DMS153 treated with DMSO at 0.1 percent for 48 hours (cell line): ENCODE results near the gene SH3D19.
A peak's percentile ranks its signal among the peaks of the same experiment; 100 is the strongest.
"Not testable (repeated sequence)": the region's sequence is repeated elsewhere in the genome, so short reads cannot be mapped to it uniquely, and the experiment has no call there.

Experiments
- DNase-seq: peaks from one replicate; lab custom pipeline; 2025; ENCODE audit not compliant: unreplicated experiment; lab: John Stamatoyannopoulos, UW

SH3D19 gene

GRCh38 chr4:151163855-151164254, 161.6 kb downstream of the SH3D19 start:
- no peak for DNase-seq

- DNase-seq: no peak
These were observed 166.4 kb downstream of the SH3D19 start for GRCh38 chr4:151158979-151159378.

- DNase-seq: no peak
These were observed 167.9 kb downstream of the SH3D19 start for GRCh38 chr4:151157543-151157942.

- DNase-seq: no peak
These were observed 171.8 kb downstream of the SH3D19 start for GRCh38 chr4:151153585-151153984.

GRCh38 chr4:151152028-151152427, 173.4 kb downstream of the SH3D19 start:
- no peak for DNase-seq

- no peak for DNase-seq
These were observed 174.4 kb downstream of the SH3D19 start for GRCh38 chr4:151150821-151151580.

- DNase-seq: no peak
These were observed 177.1 kb downstream of the SH3D19 start for GRCh38 chr4:151148261-151148660.

- DNase-seq: no peak
These were observed 178.4 kb downstream of the SH3D19 start for GRCh38 chr4:151147000-151147399.

GRCh38 chr4:151144329-151145072, 180.9 kb downstream of the SH3D19 start:
- DNase-seq: no peak

- DNase-seq: no peak
These were observed 181.6 kb downstream of the SH3D19 start for GRCh38 chr4:151143811-151144210.

GRCh38 chr4:151143162-151143561, 182.2 kb downstream of the SH3D19 start:
- no peak for DNase-seq

- no peak for DNase-seq
These were observed 182.6 kb downstream of the SH3D19 start for GRCh38 chr4:151142758-151143157.

- no peak for DNase-seq
These were observed 185.6 kb downstream of the SH3D19 start for GRCh38 chr4:151139814-151140213.

- DNase-seq: not testable (repeated sequence)
These were observed 189.4 kb downstream of the SH3D19 start for GRCh38 chr4:151136048-151136447.

- DNase-seq: no peak
These were observed 192.1 kb downstream of the SH3D19 start for GRCh38 chr4:151133311-151133710.

GRCh38 chr4:151129796-151130195, 195.6 kb downstream of the SH3D19 start:
- DNase-seq: no peak

- peak; percentile 52 for DNase-seq
These were observed 207.9 kb downstream of the SH3D19 start for GRCh38 chr4:151117371-151117962.

GRCh38 chr4:151114986-151115385, 210.4 kb downstream of the SH3D19 start:
- DNase-seq: no peak

- DNase-seq: no peak
These were observed 211.1 kb downstream of the SH3D19 start for GRCh38 chr4:151114338-151114737.

GRCh38 chr4:151110236-151110635, 215.2 kb downstream of the SH3D19 start:
- no peak for DNase-seq

- no peak for DNase-seq
These were observed 218.3 kb downstream of the SH3D19 start for GRCh38 chr4:151107063-151107462.

GRCh38 chr4:151105454-151106032, 219.9 kb downstream of the SH3D19 start:
- DNase-seq: no peak
